ENCODE measurements around the gene SLC12A9. TPM values are rescaled to one million over a fixed set of nuclear protein-coding genes. Genes with fewer than 3 reads are reported as not detected.

Gene SLC12A9
- total RNA-seq, 1 experiment from 2014 or later = 24.6 TPM

- TF ChIP-seq CTCF (IDR thresholded peaks at IDR 0.05 in 2 of 3, conservative IDR thresholded peaks at IDR 0.05 in 1 of 3; ENCODE audit: borderline replicate concordance in 1 of 3, insufficient read depth in 1 of 3, low read depth in 2 of 3, low read length in 2 of 3) (no peak), EGR1 (IDR thresholded peaks at IDR 0.05; ENCODE audit: low read depth) (no peak), RAD21 (IDR thresholded peaks at IDR 0.05; ENCODE audit: low read depth) (no peak), POLR2A (IDR thresholded peaks at IDR 0.05; ENCODE audit: borderline replicate concordance, extremely low read depth, insufficient read depth, insufficient read length) (no peak)
- TF ChIP-seq, protein P1, sequence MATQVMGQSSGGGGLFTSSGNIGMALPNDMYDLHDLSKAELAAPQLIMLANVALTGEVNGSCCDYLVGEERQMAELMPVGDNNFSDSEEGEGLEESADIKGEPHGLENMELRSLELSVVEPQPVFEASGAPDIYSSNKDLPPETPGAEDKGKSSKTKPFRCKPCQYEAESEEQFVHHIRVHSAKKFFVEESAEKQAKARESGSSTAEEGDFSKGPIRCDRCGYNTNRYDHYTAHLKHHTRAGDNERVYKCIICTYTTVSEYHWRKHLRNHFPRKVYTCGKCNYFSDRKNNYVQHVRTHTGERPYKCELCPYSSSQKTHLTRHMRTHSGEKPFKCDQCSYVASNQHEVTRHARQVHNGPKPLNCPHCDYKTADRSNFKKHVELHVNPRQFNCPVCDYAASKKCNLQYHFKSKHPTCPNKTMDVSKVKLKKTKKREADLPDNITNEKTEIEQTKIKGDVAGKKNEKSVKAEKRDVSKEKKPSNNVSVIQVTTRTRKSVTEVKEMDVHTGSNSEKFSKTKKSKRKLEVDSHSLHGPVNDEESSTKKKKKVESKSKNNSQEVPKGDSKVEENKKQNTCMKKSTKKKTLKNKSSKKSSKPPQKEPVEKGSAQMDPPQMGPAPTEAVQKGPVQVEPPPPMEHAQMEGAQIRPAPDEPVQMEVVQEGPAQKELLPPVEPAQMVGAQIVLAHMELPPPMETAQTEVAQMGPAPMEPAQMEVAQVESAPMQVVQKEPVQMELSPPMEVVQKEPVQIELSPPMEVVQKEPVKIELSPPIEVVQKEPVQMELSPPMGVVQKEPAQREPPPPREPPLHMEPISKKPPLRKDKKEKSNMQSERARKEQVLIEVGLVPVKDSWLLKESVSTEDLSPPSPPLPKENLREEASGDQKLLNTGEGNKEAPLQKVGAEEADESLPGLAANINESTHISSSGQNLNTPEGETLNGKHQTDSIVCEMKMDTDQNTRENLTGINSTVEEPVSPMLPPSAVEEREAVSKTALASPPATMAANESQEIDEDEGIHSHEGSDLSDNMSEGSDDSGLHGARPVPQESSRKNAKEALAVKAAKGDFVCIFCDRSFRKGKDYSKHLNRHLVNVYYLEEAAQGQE (IDR thresholded peaks at IDR 0.05; ENCODE audit: low read depth) = no peak
These were observed 40.9 kb downstream of the SLC12A9 start (continued) for GRCh38 chr7:100893318-100893895.
